Body of pancreas (tissue), 4 donors: ENCODE data around the gene ZBTB43. TPM values are rescaled to one million over a fixed set of nuclear protein-coding genes. Genes with fewer than 3 reads are reported as not detected.

Experiments used
- ATAC-seq: fragments of 150-250 bp; one replicate; pipeline ENCODE4 v1.9.1; 2016
- DNase-seq, 4 donors: peaks; one replicate each; pipeline ENCODE4 v3.0.0-alpha.2; 2019
- H3K27ac ChIP-seq, 4 donors: fragments of 200-600 bp; sonication (generic); 1 replicate in 3 of 4; 2 replicates in 1 of 4; pipeline versions ENCODE4 v1.5.1 to v1.6.1; 2016 to 2019; ENCODE audit warnings: mild to moderate bottlenecking in 1 of 4, mixed read lengths in 1 of 4, moderate library complexity in 1 of 4
- H3K27me3 ChIP-seq, 2 donors: fragments of 200-600 bp; sonication (generic); one replicate each; pipeline ENCODE4 v1.6.0; 2016; ENCODE audit warnings: mild to moderate bottlenecking in 1 of 2
- H3K36me3 ChIP-seq, 2 donors: fragments of 200-600 bp; sonication (generic); replicated peaks in 1 of 2; 2 replicates each; pipeline ENCODE4 v1.5.1; 2016; ENCODE audit warnings: low read depth in 2 of 2; ENCODE audit not compliant: insufficient read depth in 1 of 2
- H3K4me1 ChIP-seq: fragments of 200-600 bp; sonication (generic); one replicate; pipeline ENCODE4 v1.6.0; 2016
- H3K4me3 ChIP-seq, 2 donors: fragments of 200-600 bp; sonication (generic); 1 replicate in 1 of 2; 2 replicates in 1 of 2; pipeline ENCODE4 v1.5.1; 2016 to 2019
- H3K9me3 ChIP-seq, 3 donors: fragments of 200-600 bp; sonication (generic); 1 replicate in 2 of 3; 2 replicates in 1 of 3; pipeline ENCODE4 v1.5.1; 2016
- POLR2A ChIP-seq, 3 donors: fragments of 450-650 bp; IDR thresholded peaks; one replicate each; pipeline ENCODE4 v1.6.1; 2016; ENCODE audit warnings: antibody characterized with exemption in 3 of 3, mild to moderate bottlenecking in 2 of 3
- WGBS, 2 donors: methylation state at CpG; one replicate each; pipeline ENCODE4 v1.1.5; 2017; 5-methylcytosine and 5-hydroxymethylcytosine counted together
- intact Hi-C: fragments of 100-400 bp; cut with DNase I; formaldehyde crosslinking; loops from one replicate; pipeline ENCODE4 v1.15.1; 2023
- total RNA-seq, 2 donors: library from RNA; depleted of rRNA; stranded (reverse); fragments of >200 nt; gene quantifications; one replicate each; pipeline ENCODE4 v1.1.0, GENCODE V29; 2016
- TF ChIP-seq, protein P1 (sequence below), 7 experiments: fragments of 450-650 bp in 4 of 7; fragments of 200-600 bp in 3 of 7; sonication (generic) in 3 of 7; IDR thresholded peaks; one replicate each; pipeline ENCODE4 v1.5.1; 2016 to 2019; ENCODE audit warnings: antibody characterized with exemption in 7 of 7

The ZBTB43 gene
- total RNA-seq, 2 donors from 2014 or later: 6.2 to 7.6 TPM

- peaks cover 7 to 12% of the 10 kb centered on the region in 2 donors for H3K36me3 ChIP-seq
- no peak overlapping the region for H3K4me3 ChIP-seq
- DNase-seq (no peak), ATAC-seq (no peak)
- H3K27me3 ChIP-seq: no peaks in the 10 kb centered on the region
- H3K27ac ChIP-seq: no peak overlapping the region
- no peaks in the 10 kb centered on the region for H3K4me1 ChIP-seq
- intact Hi-C loops: no loop called here
- WGBS, 2 donors: 80 to 98% methylated on average over 2 of the region's 2 CpGs
- H3K9me3 ChIP-seq: no peaks in the 10 kb centered on the region
- no peak for TF ChIP-seq POLR2A (IDR thresholded peaks at IDR 0.05)
- TF ChIP-seq, protein P1, sequence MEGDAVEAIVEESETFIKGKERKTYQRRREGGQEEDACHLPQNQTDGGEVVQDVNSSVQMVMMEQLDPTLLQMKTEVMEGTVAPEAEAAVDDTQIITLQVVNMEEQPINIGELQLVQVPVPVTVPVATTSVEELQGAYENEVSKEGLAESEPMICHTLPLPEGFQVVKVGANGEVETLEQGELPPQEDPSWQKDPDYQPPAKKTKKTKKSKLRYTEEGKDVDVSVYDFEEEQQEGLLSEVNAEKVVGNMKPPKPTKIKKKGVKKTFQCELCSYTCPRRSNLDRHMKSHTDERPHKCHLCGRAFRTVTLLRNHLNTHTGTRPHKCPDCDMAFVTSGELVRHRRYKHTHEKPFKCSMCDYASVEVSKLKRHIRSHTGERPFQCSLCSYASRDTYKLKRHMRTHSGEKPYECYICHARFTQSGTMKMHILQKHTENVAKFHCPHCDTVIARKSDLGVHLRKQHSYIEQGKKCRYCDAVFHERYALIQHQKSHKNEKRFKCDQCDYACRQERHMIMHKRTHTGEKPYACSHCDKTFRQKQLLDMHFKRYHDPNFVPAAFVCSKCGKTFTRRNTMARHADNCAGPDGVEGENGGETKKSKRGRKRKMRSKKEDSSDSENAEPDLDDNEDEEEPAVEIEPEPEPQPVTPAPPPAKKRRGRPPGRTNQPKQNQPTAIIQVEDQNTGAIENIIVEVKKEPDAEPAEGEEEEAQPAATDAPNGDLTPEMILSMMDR (IDR thresholded peaks at IDR 0.05): no peak
These were observed 31.4 kb downstream of the ZBTB43 start for GRCh38 chr9:126836216-126836615.

DNA sequence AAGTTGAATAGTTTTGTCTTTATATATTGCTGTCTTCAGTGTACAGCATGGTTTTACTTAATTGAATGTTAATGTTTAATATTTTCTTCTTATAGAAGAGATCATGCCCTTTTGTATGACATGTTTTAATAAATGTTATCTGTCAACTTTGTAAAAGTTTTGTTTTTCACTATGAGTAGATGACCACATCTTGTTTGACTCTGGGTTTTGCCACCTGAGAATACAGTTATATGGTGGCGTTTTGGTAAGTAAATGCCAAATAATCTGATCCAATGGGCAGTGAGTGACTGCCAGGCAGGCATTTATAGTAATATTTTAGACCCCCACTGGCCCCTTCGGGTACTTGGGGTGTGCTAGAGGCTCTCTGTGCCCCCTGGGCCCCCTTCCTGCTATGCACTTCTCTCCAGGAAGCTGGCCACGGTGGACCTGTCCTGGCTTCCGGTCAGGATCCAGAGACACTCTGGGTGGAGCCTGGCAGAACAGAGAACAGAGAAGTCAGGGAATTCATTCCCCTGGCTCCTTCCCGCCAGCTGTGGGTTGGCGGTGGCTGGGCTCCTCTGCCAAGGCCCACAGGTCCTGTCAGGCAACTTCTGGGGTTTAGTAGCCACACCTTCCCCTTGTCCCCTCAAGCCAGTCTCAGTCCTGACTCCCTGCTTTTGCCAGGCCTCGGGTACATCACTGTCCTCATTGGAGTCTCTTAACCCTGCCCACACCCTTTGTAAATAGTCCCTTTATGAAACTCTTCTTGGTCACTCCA is 33.4 kb downstream of the ZBTB43 start:
- intact Hi-C loops: no loop called here
- ATAC-seq: no peak
- Histone ChIP-seq H3K36me3 (peaks cover under 1 to 5% of the 10 kb centered on the region in 2 donors), H3K27ac (no peak overlapping the region), H3K4me1 (peaks cover 8% of the 10 kb centered on the region), H3K27me3 (no peaks in the 10 kb centered on the region), H3K9me3 (no peaks in the 10 kb centered on the region), H3K4me3 (no peak overlapping the region)
- DNase-seq: no peak
- TF ChIP-seq, protein P1 (IDR thresholded peaks at IDR 0.05): no peak
- TF ChIP-seq POLR2A (IDR thresholded peaks at IDR 0.05): no peak
- 62 to 88% methylated on average over 6 to 7 of the region's 7 CpGs for WGBS, 2 donors

GRCh38 chr9:126838895-126839294 is 34.1 kb downstream of the ZBTB43 start:
- intact Hi-C loops: no loop called here
- Histone ChIP-seq H3K9me3 (no peaks in the 10 kb centered on the region), H3K27ac (no peak overlapping the region), H3K4me1 (peaks cover 13% of the 10 kb centered on the region), H3K36me3 (no peaks in the 10 kb centered on the region), H3K27me3 (no peaks in the 10 kb centered on the region), H3K4me3 (no peak overlapping the region)
- 91 to 94% methylated on average over 12 of the region's 12 CpGs for WGBS, 2 donors
- DNase-seq (no peak), ATAC-seq (no peak)
- TF ChIP-seq, protein P1 (IDR thresholded peaks at IDR 0.05): no peak
- TF ChIP-seq POLR2A (IDR thresholded peaks at IDR 0.05): no peak

GRCh38 chr9:126839301-126839700 is 34.5 kb downstream of the ZBTB43 start:
- no peak for TF ChIP-seq POLR2A (IDR thresholded peaks at IDR 0.05)
- TF ChIP-seq, protein P1 (IDR thresholded peaks at IDR 0.05): no peak
- H3K9me3 ChIP-seq: no peaks in the 10 kb centered on the region

More at GRCh38 chr9:126839301-126839700, 34.5 kb downstream of the ZBTB43 start:
- ATAC-seq: no peak
- WGBS, 2 donors: 87 to 89% methylated on average over 4 to 8 of the region's 8 CpGs
- H3K4me3 ChIP-seq: no peak overlapping the region
- H3K36me3 ChIP-seq: no peaks in the 10 kb centered on the region
- H3K27ac ChIP-seq: no peak overlapping the region
- H3K27me3 ChIP-seq: no peaks in the 10 kb centered on the region
- H3K4me1 ChIP-seq: peaks cover 16% of the 10 kb centered on the region
- no peak for DNase-seq
- intact Hi-C loops: no loop called here
